ENCODE results near the gene MISP3. TPM values are rescaled to one million over a fixed set of nuclear protein-coding genes. Genes with fewer than 3 reads are reported as not detected.

Gene MISP3
- total and polyA plus RNA-seq, 8 donors, result 6.4 to 21.4 (median 8.3) TPM

- Histone ChIP-seq H3K27ac (peak within 1 kb of the TSS; percentile 51 to 89 (median 82)), H3K4me1 (peaks cover 0 to 22% (median 15%) of the 10 kb centered on the region in 3 donors), H3K9me3 (no peaks in the 10 kb centered on the region), H3K27me3 (no peaks in the 10 kb centered on the region), H3K36me3 (no peaks in the 10 kb centered on the region), H3K4me3 (peak within 1 kb of the TSS; percentile 23 to 51 (median 32))
- no peak for TF ChIP-seq CTCF (IDR thresholded peaks at IDR 0.05)
- DNase-seq (peak; percentile 85 to 96 (median 92)), FAIRE-seq (no peak), ATAC-seq (peak; percentile 89 to 97 (median 94))
- 15 to 21% methylated on average over 19 of the region's 19 CpGs for WGBS, 2 donors
- intact Hi-C loops (cut with DNase I), result no loop called here
Measured at GRCh38 chr19:14061751-14062557, 10.6 kb upstream of the MISP3 start, which contains the start of gene PALM3. TSS of gene PALM3 (minus strand) at chr19:14062076. CDS start at chr19:14061980, 96 bp downstream.

DNA sequence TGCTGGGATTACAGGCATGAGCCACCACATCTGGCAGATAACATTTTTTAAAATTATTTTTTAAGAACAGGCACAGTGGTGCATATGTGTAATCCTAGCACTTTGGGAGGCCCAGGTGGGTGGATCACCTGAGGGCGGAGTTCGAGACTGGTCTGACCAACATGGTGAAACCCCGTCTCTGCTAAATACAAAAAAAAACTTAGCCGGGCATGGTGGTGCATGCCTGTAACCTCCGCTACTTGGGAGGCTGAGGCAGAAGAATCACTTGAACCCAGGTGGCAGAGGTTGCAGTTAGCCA, 10.1 kb upstream of the MISP3 start:
- peak overlapping the region in 3 of 4 donors; percentile 22 to 89 (median 89) for H3K27ac ChIP-seq
- 50 to 52% methylated on average over 5 of the region's 5 CpGs for WGBS, 2 donors
- peak overlapping the region in 1 of 4 donors; percentile 51 for H3K4me3 ChIP-seq
- no peak for ATAC-seq
- H3K36me3 ChIP-seq, result no peaks in the 10 kb centered on the region
- peaks cover 0 to 22% (median 15%) of the 10 kb centered on the region in 3 donors for H3K4me1 ChIP-seq
- no peaks in the 10 kb centered on the region for H3K27me3 ChIP-seq
- DNase-seq, result no peak
- TF ChIP-seq CTCF (IDR thresholded peaks at IDR 0.05), result no peak
- no peak for FAIRE-seq
- H3K9me3 ChIP-seq, result no peaks in the 10 kb centered on the region
- intact Hi-C loops (cut with DNase I), result no loop called here

- WGBS, 2 donors, result 66 to 68% methylated on average over 7 of the region's 7 CpGs
- no peak for DNase-seq
- no peak for FAIRE-seq
- Histone ChIP-seq H3K27me3 (no peaks in the 10 kb centered on the region), H3K4me3 (no peak overlapping the region), H3K27ac (peak overlapping the region in 1 of 4 donors; percentile 89), H3K36me3 (no peaks in the 10 kb centered on the region), H3K4me1 (peaks cover 0 to 22% (median 15%) of the 10 kb centered on the region in 3 donors), H3K9me3 (no peaks in the 10 kb centered on the region)
- intact Hi-C loops (cut with DNase I), result no loop called here
- no peak for ATAC-seq
- TF ChIP-seq CTCF (IDR thresholded peaks at IDR 0.05), result no peak
Measured at GRCh38 chr19:14063105-14063504, 9.5 kb upstream of the MISP3 start.

DNA sequence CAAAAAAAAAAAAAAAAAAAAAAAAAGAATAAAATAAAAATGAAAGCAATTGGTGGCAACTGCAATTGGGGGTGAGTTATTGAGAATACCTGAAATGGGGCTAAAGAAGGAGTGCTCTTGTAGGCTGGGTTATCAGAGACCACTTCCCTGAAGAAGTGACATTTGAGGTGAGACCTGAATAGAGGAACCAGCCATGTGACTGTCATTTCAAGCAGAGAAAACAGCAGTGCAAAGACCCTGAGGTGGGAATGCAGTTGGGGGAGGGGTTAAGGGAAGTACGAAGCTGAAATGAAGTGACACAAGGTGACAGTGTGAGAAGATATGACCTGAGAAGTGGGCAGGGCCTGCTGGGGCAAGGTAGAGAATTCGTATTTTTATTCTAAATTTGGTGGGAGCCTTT, 6.5 kb upstream of the MISP3 start:
- Histone ChIP-seq H3K4me1 (peaks cover 0 to 5% (median 4%) of the 10 kb centered on the region in 3 donors), H3K9me3 (no peaks in the 10 kb centered on the region), H3K4me3 (no peak overlapping the region), H3K36me3 (no peaks in the 10 kb centered on the region), H3K27ac (no peak overlapping the region), H3K27me3 (no peaks in the 10 kb centered on the region)
- no peak for TF ChIP-seq CTCF (IDR thresholded peaks at IDR 0.05)
- ATAC-seq, result no peak
- DNase-seq, result no peak
- 74 to 78% methylated on average over 2 of the region's 2 CpGs for WGBS, 2 donors
- no peak for FAIRE-seq
- intact Hi-C loops (cut with DNase I), result no loop called here
